ENCODE results near the gene ACOT13. TPM values are rescaled to one million over a fixed set of nuclear protein-coding genes. Genes with fewer than 3 reads are reported as not detected.
"Not testable (repeated sequence)": the region's sequence is repeated elsewhere in the genome, so short reads cannot be mapped to it uniquely, and the experiment has no call there.

The ACOT13 gene
- polyA plus RNA-seq, 2 of the 4 experiments (the other 2 are of a cell fraction), result 22.9 to 87.7 TPM

DNA sequence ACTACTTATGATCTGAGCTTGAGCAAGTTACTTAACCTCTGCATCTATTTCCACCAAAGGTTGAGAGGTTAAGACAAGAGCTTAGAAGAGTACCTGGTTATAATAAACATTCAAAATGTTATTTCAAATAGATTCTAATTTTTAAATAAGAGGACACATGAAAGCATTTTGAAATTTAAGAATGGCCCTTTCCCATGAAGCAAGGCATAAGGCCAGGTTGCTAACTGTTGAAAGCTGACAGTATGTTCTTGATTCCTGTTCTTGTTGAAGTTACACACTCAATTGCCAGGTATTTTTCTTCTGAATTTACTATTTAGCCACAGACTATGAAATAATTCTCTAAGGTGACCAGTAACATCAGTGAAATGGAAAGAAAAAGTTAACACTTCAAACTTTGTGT lies 37.6 kb downstream of the ACOT13 start (continued):
- no peak for TF ChIP-seq NFE2L2 (conservative IDR thresholded peaks at IDR 0.05; ENCODE audit: low read length)

DNA sequence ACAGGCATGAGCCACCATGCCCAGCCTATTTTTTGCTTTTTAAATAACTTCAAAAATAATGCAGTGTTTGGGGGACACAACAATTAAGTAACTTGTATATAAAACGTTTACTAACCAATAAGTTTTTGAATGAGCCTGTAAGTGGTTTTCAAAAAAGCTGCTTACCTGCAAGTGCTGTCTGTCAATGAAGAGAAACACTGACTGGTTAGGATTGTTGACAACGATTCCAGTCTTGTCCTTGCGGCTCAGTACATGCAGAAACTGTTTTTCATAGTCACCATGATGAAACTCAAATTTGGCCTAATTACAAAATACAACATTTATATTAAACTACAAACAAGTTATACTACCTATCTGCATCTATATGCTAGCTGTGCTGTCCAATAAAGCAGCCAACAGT lies 41.7 kb downstream of the ACOT13 start:
- DNase-seq (ENCODE audit: low read depth in 1 of 2, low spot score in 1 of 2) (no peak), ATAC-seq (no peak), FAIRE-seq (no peak)
- Histone ChIP-seq H3K9me3 (no peaks in the 10 kb centered on the region), H3K4me3 (no peak overlapping the region), H3K27ac (no peak overlapping the region), H3K4me2 (no peak overlapping the region), H3K4me1 (no peaks in the 10 kb centered on the region)
- TF ChIP-seq RFX5 (IDR thresholded peaks at IDR 0.05) (no peak), JUNB (IDR thresholded peaks at IDR 0.05) (no peak), MAZ (IDR thresholded peaks at IDR 0.05; ENCODE audit: borderline replicate concordance, low read depth, low read length) (no peak), FOXS1 (CRISPR knock-in tag; IDR thresholded peaks at IDR 0.05) (no peak), RARB (CRISPR knock-in tag; IDR thresholded peaks at IDR 0.05) (no peak), EP300 (IDR thresholded peaks at IDR 0.05) (no peak), BHLHE40 (IDR thresholded peaks at IDR 0.05; ENCODE audit: low read depth, low read length) (no peak), HDAC2 (IDR thresholded peaks at IDR 0.05) (no peak), SREBF2 (IDR thresholded peaks at IDR 0.05) (no peak)
- TF ChIP-seq, protein P1, sequence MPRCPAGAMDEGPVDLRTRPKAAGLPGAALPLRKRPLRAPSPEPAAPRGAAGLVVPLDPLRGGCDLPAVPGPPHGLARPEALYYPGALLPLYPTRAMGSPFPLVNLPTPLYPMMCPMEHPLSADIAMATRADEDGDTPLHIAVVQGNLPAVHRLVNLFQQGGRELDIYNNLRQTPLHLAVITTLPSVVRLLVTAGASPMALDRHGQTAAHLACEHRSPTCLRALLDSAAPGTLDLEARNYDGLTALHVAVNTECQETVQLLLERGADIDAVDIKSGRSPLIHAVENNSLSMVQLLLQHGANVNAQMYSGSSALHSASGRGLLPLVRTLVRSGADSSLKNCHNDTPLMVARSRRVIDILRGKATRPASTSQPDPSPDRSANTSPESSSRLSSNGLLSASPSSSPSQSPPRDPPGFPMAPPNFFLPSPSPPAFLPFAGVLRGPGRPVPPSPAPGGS (IDR thresholded peaks at IDR 0.05), result no peak
- ChIA-PET CTCF (interaction anchor here (0.6 to 1.2 kb wide), 2 partner anchors 9 to 50 kb away, joined by 3 read pairs; no protein-coding TSS in a partner anchor), POLR2A (interaction anchor here (0.6 kb wide), 1 partner anchor 9 kb away, joined by 4 read pairs; no protein-coding TSS in a partner anchor)
- WGBS (ENCODE audit: missing lambda C conversion rate), result 77% methylated on average over 3 of the region's 3 CpGs

- WGBS (ENCODE audit: missing lambda C conversion rate), result 89% methylated on average over 4 of the region's 4 CpGs
- H3K27ac ChIP-seq, result no peak overlapping the region
- TF ChIP-seq ZNF302 (CRISPR knock-in tag; IDR thresholded peaks at IDR 0.05) (no peak), HOXA7 (CRISPR knock-in tag; IDR thresholded peaks at IDR 0.05) (peak; percentile 70; the same call in 1 of the 2 replicates)
- DNase-seq (ENCODE audit: low read depth in 1 of 2, low spot score in 1 of 2) (no peak), FAIRE-seq (no peak), ATAC-seq (no peak)
- no peak overlapping the region for H3K4me2 ChIP-seq
- H3K4me1 ChIP-seq, result no peaks in the 10 kb centered on the region
- no peaks in the 10 kb centered on the region for H3K9me3 ChIP-seq
- no peak overlapping the region for H3K4me3 ChIP-seq
- POLR2A ChIA-PET, result interaction anchor here (0.6 to 1.0 kb wide), 2 partner anchors 10 to 34 kb away, joined by 3 to 4 read pairs; no protein-coding TSS in a partner anchor
- CTCF ChIA-PET, result interaction anchor here (0.6 to 1.2 kb wide), 3 partner anchors 8 to 128 kb away, joined by 3 read pairs; no protein-coding TSS in a partner anchor
Observed at GRCh38 chr6:24709014-24709711, 42.3 kb downstream of the ACOT13 start.

- ChIA-PET CTCF (interaction anchor here (0.8 kb wide), 1 partner anchor 50 kb away, joined by 4 read pairs; no protein-coding TSS in a partner anchor), POLR2A (interaction anchor here (0.7 kb wide), 1 partner anchor 75 kb away, joined by 3 read pairs; no protein-coding TSS in a partner anchor)
- H3K4me1 ChIP-seq, result no peaks in the 10 kb centered on the region
- no peak for DNase-seq (ENCODE audit: low read depth in 1 of 2, low spot score in 1 of 2)
- no peak overlapping the region for H3K4me3 ChIP-seq
- no peak for FAIRE-seq
- no peak overlapping the region for H3K4me2 ChIP-seq
- WGBS (ENCODE audit: missing lambda C conversion rate), result 98% methylated on average over 10 of the region's 10 CpGs
- TF ChIP-seq CEBPB (IDR thresholded peaks at IDR 0.05), result no peak
- no peak for TF ChIP-seq RARB (CRISPR knock-in tag; IDR thresholded peaks at IDR 0.05)
- peak; percentile 58 for TF ChIP-seq MAFK (IDR thresholded peaks at IDR 0.05; ENCODE audit: partially characterized antibody)
- no peak for ATAC-seq
- no peaks in the 10 kb centered on the region for H3K9me3 ChIP-seq
- H3K27ac ChIP-seq, result no peak overlapping the region
Observed at GRCh38 chr6:24710519-24711303, 43.8 kb downstream of the ACOT13 start.

GRCh38 chr6:24716602-24717148 lies 49.8 kb downstream of the ACOT13 start:
- H3K27ac ChIP-seq; H3K9me3 ChIP-seq; DNase-seq (ENCODE audit: low read depth in 1 of 2, low spot score in 1 of 2); CTCF ChIA-PET; FAIRE-seq; ATAC-seq: not testable (repeated sequence)
- POLR2A ChIA-PET, result interaction anchor here (0.7 kb wide), 1 partner anchor 32 kb away, joined by 5 read pairs; no protein-coding TSS in a partner anchor
- H3K4me3 ChIP-seq, result peak overlapping the region; percentile 99; the same call in 1 of the 3 replicates
- peak overlapping the region; percentile 97 for H3K4me2 ChIP-seq
- peaks cover 20% of the 10 kb centered on the region; the same call in 2 of the 3 replicates for H3K4me1 ChIP-seq
- WGBS (ENCODE audit: missing lambda C conversion rate), result 94% methylated on average over 7 of the region's 7 CpGs

All from A549 (cell line).